Endothelial cell of umbilical vein (primary cell): ENCODE data around the gene CNPY1. TPM values are rescaled to one million over a fixed set of nuclear protein-coding genes. Genes with fewer than 3 reads are reported as not detected.

ENCODE experiments used
- BruUV-seq: library from RNA; stranded (reverse); fragments of 400-500 nt; replicated peaks from 2 replicates; lab custom pipeline; 2021; lab: Mats Ljungman, UMichigan
- CTCF ChIA-PET: fragments of 300-600, 350-600 bp; sonication (Branson Sonifier 250); formaldehyde crosslinking; loops from one replicate; lab custom pipeline; 2021; ENCODE audit warnings: antibody characterized with exemption, inconsistent platforms; lab: Charles Lee
- POLR2A ChIA-PET: fragments of 300-600, 350-600 bp; sonication (Branson Sonifier 250); formaldehyde crosslinking; loops from one replicate; lab custom pipeline; 2021; ENCODE audit warnings: antibody characterized with exemption, inconsistent platforms; lab: Charles Lee
- DNase-seq: peaks from one replicate; pipeline ENCODE4 v3.0.0-alpha.2; 2011; ENCODE audit warnings: low read depth, low spot score
- FAIRE-seq: peaks from 2 replicates; lab custom pipeline; 2011; peaks lifted over from hg19 to GRCh38; lab: Jason Lieb, UNC
- H2AFZ ChIP-seq: 2 replicates; pipeline ENCODE4 v1.6.0; 2012; ENCODE audit warnings: low read depth, low read length, control low read depth, inconsistent platforms
- H3K27ac ChIP-seq: 2 replicates; pipeline ENCODE4 v1.5.1; 2011; ENCODE audit warnings: low read depth, mild to moderate bottlenecking, control low read depth, low read length, moderate library complexity; ENCODE audit not compliant: insufficient read depth
- H3K27me3 ChIP-seq, 2 experiments: 2 replicates each; pipeline versions ENCODE4 v1.6.0 to v1.6.1; 2011; ENCODE audit warnings: low read length in 2 of 2, mixed read lengths in 1 of 2; ENCODE audit not compliant: control insufficient read depth in 2 of 2, insufficient read depth in 2 of 2
- H3K36me3 ChIP-seq, 2 experiments: 2 replicates in 1 of 2; 3 replicates in 1 of 2; pipeline ENCODE4 v1.5.1; 2011; ENCODE audit warnings: low read length in 2 of 2, mild to moderate bottlenecking in 1 of 2, moderate library complexity in 1 of 2; ENCODE audit not compliant: control insufficient read depth in 2 of 2, insufficient read depth in 2 of 2; ENCODE audit errors: extremely low read depth in 1 of 2
- H3K4me1 ChIP-seq: 3 replicates; pipeline ENCODE4 v1.5.1; 2011; ENCODE audit warnings: mild to moderate bottlenecking, low read length; ENCODE audit not compliant: control insufficient read depth, insufficient read depth; ENCODE audit errors: extremely low read depth
- H3K4me2 ChIP-seq: 2 replicates; pipeline ENCODE4 v1.6.1; 2011; ENCODE audit warnings: low read length, control low read depth, mixed read lengths; ENCODE audit not compliant: insufficient read depth
- H3K4me3 ChIP-seq, 3 experiments: fragments of 200-600 bp in 1 of 3; sonication (generic), shearing (Covaris generic) in 1 of 3; replicated peaks in 1 of 3; 2 replicates each; pipeline ENCODE4 v1.5.1; 2011 to 2016; ENCODE audit warnings: control low read depth in 3 of 3, low read length in 3 of 3, mild to moderate bottlenecking in 2 of 3, inconsistent platforms in 1 of 3, low read depth in 1 of 3, moderate library complexity in 1 of 3; ENCODE audit not compliant: insufficient read depth in 1 of 3
- H3K79me2 ChIP-seq: 2 replicates; pipeline ENCODE4 v1.6.0; 2012; ENCODE audit warnings: low read length, inconsistent platforms; ENCODE audit not compliant: control insufficient read depth, insufficient read depth
- H3K9ac ChIP-seq: replicated peaks from 2 replicates; pipeline ENCODE3; 2011; ENCODE audit warnings: low read length, control low read depth; ENCODE audit not compliant: insufficient read depth; ENCODE audit errors: extremely low read depth
- H3K9me1 ChIP-seq: replicated peaks from 3 replicates; pipeline ENCODE4 v1.6.0; 2011; ENCODE audit warnings: mild to moderate bottlenecking, low read length; ENCODE audit not compliant: control insufficient read depth, insufficient read depth; ENCODE audit errors: extremely low read depth
- H3K9me3 ChIP-seq: replicated peaks from 2 replicates; pipeline ENCODE4 v1.5.1; 2012; ENCODE audit warnings: low read length, inconsistent platforms; ENCODE audit not compliant: control insufficient read depth, insufficient read depth
- H4K20me1 ChIP-seq: replicated peaks from 2 replicates; pipeline ENCODE3; 2011; ENCODE audit warnings: mild to moderate bottlenecking, low read length; ENCODE audit not compliant: control insufficient read depth, insufficient read depth; ENCODE audit errors: extremely low read depth
- CTCF ChIP-seq, 2 donors: IDR thresholded peaks; 1 replicate in 1 of 2; 2 replicates in 1 of 2; pipeline ENCODE4 v1.5.1; 2011; ENCODE audit warnings: low read length in 2 of 2, mild to moderate bottlenecking in 2 of 2, moderate library complexity in 2 of 2, control low read depth in 1 of 2, inconsistent platforms in 1 of 2, low read depth in 1 of 2; ENCODE audit not compliant: insufficient read depth in 1 of 2; ENCODE audit errors: extremely low read depth in 1 of 2
- EZH2 ChIP-seq: IDR thresholded peaks from 2 replicates; pipeline ENCODE4 v1.6.1; 2012; ENCODE audit warnings: borderline replicate concordance, low read depth, mild to moderate bottlenecking, moderate library complexity, low read length, inconsistent platforms; ENCODE audit not compliant: severe bottlenecking
- FOS ChIP-seq: IDR thresholded peaks from 2 replicates; pipeline ENCODE4 v1.6.1; 2011; ENCODE audit warnings: mild to moderate bottlenecking, low read length, moderate library complexity, borderline replicate concordance; ENCODE audit not compliant: insufficient read depth
- GATA2 ChIP-seq: IDR thresholded peaks from 2 replicates; pipeline ENCODE4 v1.7.0; 2011; ENCODE audit warnings: low read depth, mild to moderate bottlenecking, moderate library complexity, mixed read lengths, low read length; ENCODE audit not compliant: insufficient read length, insufficient read depth
- JUN ChIP-seq: IDR thresholded peaks from 2 replicates; pipeline ENCODE4 v1.6.1; 2011; ENCODE audit warnings: borderline replicate concordance, low read depth; ENCODE audit not compliant: insufficient read length, insufficient read depth
- MAX ChIP-seq: IDR thresholded peaks from 2 replicates; pipeline ENCODE4 v1.6.1; 2011; ENCODE audit not compliant: insufficient read depth, insufficient read length
- MYC ChIP-seq: IDR thresholded peaks from one replicate; pipeline ENCODE4 v1.6.1; 2011; ENCODE audit warnings: mild to moderate bottlenecking, low read depth, low read length
- POLR2A ChIP-seq: IDR thresholded peaks from 2 replicates; pipeline ENCODE4 v1.6.1; 2012; ENCODE audit warnings: low read depth, mild to moderate bottlenecking, control low read depth, low read length
- POLR2AphosphoS5 ChIP-seq: IDR thresholded peaks from 2 replicates; pipeline ENCODE4 v1.6.1; 2012; ENCODE audit warnings: low read depth, mild to moderate bottlenecking, control low read depth, low read length, moderate library complexity; ENCODE audit not compliant: insufficient read depth
- dilution Hi-C: fragments of 300-500 bp; cut with MboI; formaldehyde crosslinking; loops from one replicate; pipeline ENCODE4 v1.15.0; 2019; ENCODE audit warnings: low sequenced_read_pairs; ENCODE audit not compliant: extremely low pct_ligation_motif_present
- intact Hi-C: fragments of 100-400 bp; cut with micrococcal nuclease; formaldehyde crosslinking; loops from one replicate; pipeline ENCODE4 v1.10.0; 2022
- polyA plus RNA-seq, 4 experiments: library from polyadenylated mRNA; depleted of rRNA in 3 of 4; stranded (reverse) in 3 of 4; unstranded in 1 of 4; fragments of >200 nt; gene quantifications; 2 replicates each; pipeline versions ENCODE4 v1.2.1 to v1.2.3, GENCODE V29; 2011 to 2012; ENCODE audit warnings: missing spikeins in 1 of 4
- total RNA-seq: library from RNA; stranded (reverse); gene quantifications from 2 replicates; pipeline ENCODE4 v1.2.3, GENCODE V29; 2021

CNPY1 gene
- total and polyA plus RNA-seq, 2 donors (not counting 3 experiments of a cell fraction or from before 2014, with no cell fraction given): not detected

GRCh38 chr7:155517452-155517851 lies 28.9 kb downstream of the CNPY1 start:
- no TSS peak for BruUV-seq
- DNase-seq (no peak), FAIRE-seq (no peak)
- no peak overlapping the region for H3K4me2 ChIP-seq
- H3K27me3 ChIP-seq: peaks cover 0 to 7% of the 10 kb centered on the region in 2 experiments
- no peaks in the 10 kb centered on the region for H3K4me1 ChIP-seq
- H4K20me1 ChIP-seq: no peaks in the 10 kb centered on the region
- H3K9me3 ChIP-seq: no peaks in the 10 kb centered on the region
- no peak overlapping the region for H3K27ac ChIP-seq
- TF ChIP-seq POLR2A (no peak), JUN (no peak), MAX (no peak), MYC (no peak), FOS (no peak), POLR2AphosphoS5 (no peak), CTCF (IDR thresholded peaks at IDR 0.05; ENCODE audit: extremely low read depth in 1 of 2, insufficient read depth in 1 of 2, low read depth in 1 of 2, low read length in 2 of 2) (no peak), GATA2 (no peak), EZH2 (no peak)
- no peaks in the 10 kb centered on the region for H3K9me1 ChIP-seq
- CTCF ChIA-PET: no interaction called here
- no peak overlapping the region for H2AFZ ChIP-seq
- no peaks in the 10 kb centered on the region for H3K36me3 ChIP-seq
- H3K4me3 ChIP-seq: no peak overlapping the region
- no peaks in the 10 kb centered on the region for H3K79me2 ChIP-seq
- dilution Hi-C loops (no loop called here), intact Hi-C loops (no loop called here)
- no peak overlapping the region for H3K9ac ChIP-seq
- POLR2A ChIA-PET: no interaction called here
